ENCODE data around the gene SCRN2. TPM values are rescaled to one million over a fixed set of nuclear protein-coding genes. Genes with fewer than 3 reads are reported as not detected.

SCRN2 gene
- total and polyA plus RNA-seq, 2 of the 13 experiments (the other 11 are each of a cell fraction or from before 2014, with no cell fraction given) = 21.7 to 29.5 TPM

DNA sequence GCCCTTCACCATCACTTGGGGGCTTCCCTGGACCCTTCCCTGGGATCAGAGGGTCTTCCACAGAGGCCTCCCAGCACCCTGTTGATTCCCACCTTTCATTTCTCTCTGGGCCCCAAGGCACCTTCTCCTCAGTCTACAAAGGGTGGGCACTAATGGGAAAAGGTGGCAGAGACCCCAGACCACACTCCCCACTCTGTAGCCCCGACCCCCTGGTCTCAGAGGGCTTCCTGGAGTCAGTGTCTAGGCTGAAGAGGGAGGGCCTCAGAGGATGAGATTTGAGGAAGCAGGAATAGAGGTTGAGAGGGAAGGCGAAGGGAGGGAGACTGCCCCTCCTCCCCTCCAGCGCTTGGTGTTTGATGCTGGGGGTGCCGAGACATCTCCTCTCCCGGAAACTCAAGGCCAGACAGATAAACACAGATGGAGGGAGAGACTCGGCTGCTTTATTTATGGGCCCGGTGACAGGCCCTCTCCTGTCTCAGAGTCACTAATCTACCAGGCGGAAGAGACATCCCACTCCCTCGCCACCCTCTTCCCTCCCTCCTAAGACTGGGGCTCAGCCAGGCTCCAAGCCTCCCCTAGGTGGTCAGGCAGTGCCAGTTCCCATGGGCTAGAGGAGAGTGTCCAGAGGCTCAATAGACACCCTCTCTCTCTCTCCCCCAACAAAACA, 36.4 kb upstream of the SCRN2 start (continued):
- TF ChIP-seq HNRNPL (IDR thresholded peaks at IDR 0.05; ENCODE audit: low read depth, low read length) = no peak
- TF ChIP-seq, protein P1, sequence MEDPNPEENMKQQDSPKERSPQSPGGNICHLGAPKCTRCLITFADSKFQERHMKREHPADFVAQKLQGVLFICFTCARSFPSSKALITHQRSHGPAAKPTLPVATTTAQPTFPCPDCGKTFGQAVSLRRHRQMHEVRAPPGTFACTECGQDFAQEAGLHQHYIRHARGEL (CRISPR knock-in tag; IDR thresholded peaks at IDR 0.05) = no peak
- no peak for TF ChIP-seq ZNF292 (CRISPR knock-in tag; IDR thresholded peaks at IDR 0.05; ENCODE audit: borderline replicate concordance, low read depth)
- no peak for TF ChIP-seq ZNF883 (CRISPR knock-in tag; IDR thresholded peaks at IDR 0.05; ENCODE audit: not compliant biosample characterization)
- no peak for TF ChIP-seq AKAP8 (CRISPR knock-in tag; IDR thresholded peaks at IDR 0.05)
- no peak for TF ChIP-seq REST (IDR thresholded peaks at IDR 0.05; ENCODE audit: borderline replicate concordance in 1 of 2, low read depth in 1 of 2, low read length in 2 of 2)
- TF ChIP-seq MED8 (CRISPR knock-in tag; IDR thresholded peaks at IDR 0.05; ENCODE audit: insufficient replicate concordance) = no peak
- no peak for TF ChIP-seq XBP1 (CRISPR knock-in tag; IDR thresholded peaks at IDR 0.05)
- TF ChIP-seq ZNF747 (CRISPR knock-in tag; IDR thresholded peaks at IDR 0.05; ENCODE audit: borderline replicate concordance) = no peak

Data from HepG2 (cell line).